Forelimb muscle (tissue), 1 donor: Measurements from ENCODE around the gene HLA-G. TPM values are rescaled to one million over a fixed set of nuclear protein-coding genes. Genes with fewer than 3 reads are reported as not detected.

Source experiments
- DNase-seq: peaks from one replicate; pipeline ENCODE4 v3.0.0-alpha.2; 2013; ENCODE audit warnings: low read depth
- polyA plus RNA-seq: library from polyadenylated mRNA; unstranded; fragments of 120-200 nt; gene quantifications from one replicate; pipeline ENCODE4 v1.2.1, GENCODE V29; 2013; ENCODE audit not compliant: insufficient read length

HLA-G gene
- polyA plus RNA-seq, 1 donor, result 3.3 TPM

DNA sequence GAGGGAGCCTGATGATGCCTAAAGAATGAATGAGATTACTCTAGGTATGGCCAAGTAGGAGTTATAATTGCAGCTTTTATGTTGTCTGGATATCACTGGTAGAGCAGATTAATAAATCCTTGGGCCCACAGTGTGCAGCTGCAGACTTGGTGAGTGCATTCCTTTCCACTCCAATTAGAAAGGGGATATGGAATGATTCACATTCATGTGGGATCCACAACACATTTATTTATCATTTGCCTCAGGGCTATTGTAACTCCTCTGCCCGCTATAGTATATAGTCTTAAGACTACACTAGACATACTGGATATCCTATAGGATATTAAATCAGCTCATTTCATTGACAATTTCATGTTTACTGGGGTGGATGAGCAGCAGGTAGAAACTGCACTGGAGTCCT, 11.6 kb upstream of the HLA-G start:
- no peak for DNase-seq

DNA sequence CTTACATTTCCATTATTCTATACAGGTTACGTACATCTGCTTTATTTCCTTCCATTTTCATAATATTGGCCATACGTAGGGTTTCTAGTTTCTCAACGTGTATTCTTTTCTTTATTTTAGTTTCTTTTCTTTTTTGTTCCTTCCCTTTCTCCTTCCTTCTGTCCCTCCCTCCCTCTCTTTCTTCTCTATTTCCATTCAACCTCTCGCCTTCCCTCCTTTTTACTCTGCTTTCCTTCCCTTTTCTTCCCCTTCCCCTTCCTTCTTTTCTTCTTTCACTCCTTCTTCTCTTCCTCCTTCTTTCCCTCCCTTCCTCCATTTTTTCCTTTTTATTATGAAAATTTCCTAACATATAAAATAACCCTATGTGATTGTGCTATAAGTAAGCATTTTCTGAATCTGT, 8.7 kb upstream of the HLA-G start:
- no peak for DNase-seq

GRCh38 chr6:29824144-29824543, 3.5 kb upstream of the HLA-G start:
- no peak for DNase-seq

DNA sequence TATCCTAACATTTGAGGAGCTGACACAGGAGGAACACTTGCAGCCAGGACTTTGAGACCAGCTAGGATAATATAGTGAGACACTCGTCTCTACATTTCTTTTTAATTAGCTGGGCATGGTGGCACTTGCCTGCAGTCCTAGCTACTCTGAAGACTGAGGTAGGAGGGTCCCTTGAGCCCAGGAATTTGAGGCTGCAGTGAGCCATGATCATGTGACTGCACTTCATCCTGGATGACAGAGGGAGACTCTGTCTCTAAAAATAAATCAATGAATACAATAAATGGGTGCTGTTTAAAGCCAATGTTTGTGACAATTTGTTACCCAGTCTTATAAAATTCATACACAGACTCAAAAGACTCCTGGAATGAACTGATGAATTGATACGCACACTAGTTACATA, 1.8 kb upstream of the HLA-G start:
- no peak for DNase-seq

DNA sequence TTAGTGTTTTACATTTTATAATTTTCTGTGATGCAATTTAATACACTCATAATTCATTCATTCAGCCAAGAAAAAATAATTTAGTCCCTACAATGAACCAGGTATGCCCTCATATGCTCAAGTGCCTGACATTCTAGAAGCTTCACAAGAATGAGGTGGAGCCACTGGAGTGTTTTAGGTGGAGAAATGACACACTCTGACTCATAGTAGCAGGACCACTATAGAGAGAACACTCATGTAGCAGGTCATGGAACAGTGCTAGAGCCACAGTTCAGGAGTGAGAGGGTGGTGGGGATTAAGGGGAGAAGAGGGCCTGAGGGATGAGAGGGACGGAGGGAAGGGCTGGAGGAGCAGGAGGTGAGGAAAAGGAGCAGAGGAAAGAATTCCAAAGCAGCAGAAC, 1.4 kb upstream of the HLA-G start:
- DNase-seq, result no peak

- DNase-seq, result no peak
Observed at GRCh38 chr6:29828471-29828797, 809 bp downstream of the HLA-G start.

GRCh38 chr6:29829766-29830165, 2.1 kb downstream of the HLA-G start:
- no peak for DNase-seq

DNA sequence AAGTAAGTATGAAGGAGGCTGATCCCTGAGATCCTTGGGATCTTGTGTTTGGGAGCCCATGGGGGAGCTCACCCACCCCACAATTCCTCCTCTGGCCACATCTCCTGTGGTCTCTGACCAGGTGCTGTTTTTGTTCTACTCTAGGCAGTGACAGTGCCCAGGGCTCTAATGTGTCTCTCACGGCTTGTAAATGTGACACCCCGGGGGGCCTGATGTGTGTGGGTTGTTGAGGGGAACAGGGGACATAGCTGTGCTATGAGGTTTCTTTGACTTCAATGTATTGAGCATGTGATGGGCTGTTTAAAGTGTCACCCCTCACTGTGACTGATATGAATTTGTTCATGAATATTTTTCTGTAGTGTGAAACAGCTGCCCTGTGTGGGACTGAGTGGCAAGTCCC, 2.8 kb downstream of the HLA-G start:
- no peak for DNase-seq

GRCh38 chr6:29831776-29832175, 4.2 kb downstream of the HLA-G start:
- no peak for DNase-seq

GRCh38 chr6:29834564-29835436, 7.2 kb downstream of the HLA-G start:
- DNase-seq, result no peak

GRCh38 chr6:29839917-29840316, 12.3 kb downstream of the HLA-G start:
- DNase-seq, result no peak

- no peak for DNase-seq
Observed at GRCh38 chr6:29841030-29841429, 13.4 kb downstream of the HLA-G start.

DNA sequence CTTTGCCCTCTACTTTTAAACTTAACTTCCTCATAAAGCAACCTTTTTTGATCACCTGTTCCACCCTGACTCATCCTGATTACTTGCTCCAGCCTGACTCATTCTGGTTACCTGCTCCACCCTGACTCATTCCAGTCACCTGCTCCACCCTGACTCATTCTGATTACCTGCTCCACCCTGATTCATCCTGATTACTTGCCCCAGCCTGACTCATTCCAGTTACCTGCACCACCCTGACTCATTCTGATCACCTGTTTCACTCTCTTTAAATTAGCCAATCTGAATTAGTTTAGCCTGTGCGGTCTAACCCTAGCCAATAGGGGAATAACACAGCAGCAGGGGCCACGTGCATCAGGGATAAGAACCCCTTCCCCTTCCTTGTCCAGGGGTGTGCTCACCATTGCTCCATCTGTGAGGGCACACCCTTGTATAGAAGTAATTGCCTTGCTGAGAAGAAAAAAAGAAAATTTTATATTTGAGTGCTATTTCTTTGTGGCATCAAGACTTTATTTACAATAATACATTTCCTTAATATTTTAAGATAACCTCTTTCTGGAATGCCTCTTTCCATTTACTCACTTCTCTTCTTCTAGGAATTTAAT, 17.9 kb downstream of the HLA-G start:
- DNase-seq, result no peak

GRCh38 chr6:29847871-29848630, 20.4 kb downstream of the HLA-G start:
- DNase-seq, result peak; percentile 13

DNA sequence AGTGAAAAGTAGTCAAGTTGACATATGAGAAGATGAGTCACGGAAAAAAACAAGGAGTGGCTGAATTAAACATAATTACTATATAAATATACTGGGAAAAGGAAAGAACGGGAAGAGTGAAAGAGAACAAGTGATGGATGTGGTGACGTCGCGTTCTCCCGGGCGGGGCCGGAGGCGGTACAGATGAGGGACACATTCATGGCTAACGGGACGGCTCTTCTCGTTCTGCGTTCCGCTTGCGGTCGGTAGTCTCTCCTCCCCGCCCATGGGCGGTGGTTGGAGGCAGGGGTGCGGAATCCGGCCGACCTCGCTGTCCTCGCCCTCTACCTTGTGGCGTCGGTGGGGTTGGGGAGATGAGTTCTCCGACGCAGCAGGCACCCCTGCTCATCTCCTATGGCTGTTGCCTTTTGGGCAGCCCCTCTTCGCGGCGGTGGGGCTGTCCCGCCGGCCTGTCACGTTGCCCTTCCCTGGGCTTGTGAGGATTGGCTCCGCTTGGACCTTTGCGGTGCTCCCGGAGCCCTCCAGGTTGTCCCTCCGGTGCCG, 22.5 kb downstream of the HLA-G start:
- no peak for DNase-seq

- no peak for DNase-seq
Observed at GRCh38 chr6:29851190-29851589, 23.6 kb downstream of the HLA-G start.

GRCh38 chr6:29853245-29853644, 25.6 kb downstream of the HLA-G start:
- no peak for DNase-seq

DNA sequence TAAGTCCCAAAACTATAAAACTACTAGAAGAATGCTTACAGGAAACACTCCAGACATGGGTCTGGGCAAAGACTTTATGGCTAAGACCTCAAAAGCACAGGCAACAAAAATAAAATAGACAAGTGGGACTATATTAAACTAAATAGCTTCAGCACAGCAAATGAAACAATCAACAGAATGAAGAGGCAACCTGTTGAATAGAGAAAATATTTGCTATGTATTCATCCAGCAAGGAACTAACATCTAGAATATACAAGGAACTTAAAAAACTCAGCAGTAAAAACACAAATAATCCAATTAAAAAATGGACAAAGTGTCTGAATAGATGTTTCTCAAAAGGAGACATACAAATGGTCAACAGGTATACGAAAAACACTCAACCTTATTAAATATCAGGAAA, 30.4 kb downstream of the HLA-G start:
- DNase-seq, result no peak

- DNase-seq, result no peak
Observed at GRCh38 chr6:29861521-29862255, 34.1 kb downstream of the HLA-G start.

DNA sequence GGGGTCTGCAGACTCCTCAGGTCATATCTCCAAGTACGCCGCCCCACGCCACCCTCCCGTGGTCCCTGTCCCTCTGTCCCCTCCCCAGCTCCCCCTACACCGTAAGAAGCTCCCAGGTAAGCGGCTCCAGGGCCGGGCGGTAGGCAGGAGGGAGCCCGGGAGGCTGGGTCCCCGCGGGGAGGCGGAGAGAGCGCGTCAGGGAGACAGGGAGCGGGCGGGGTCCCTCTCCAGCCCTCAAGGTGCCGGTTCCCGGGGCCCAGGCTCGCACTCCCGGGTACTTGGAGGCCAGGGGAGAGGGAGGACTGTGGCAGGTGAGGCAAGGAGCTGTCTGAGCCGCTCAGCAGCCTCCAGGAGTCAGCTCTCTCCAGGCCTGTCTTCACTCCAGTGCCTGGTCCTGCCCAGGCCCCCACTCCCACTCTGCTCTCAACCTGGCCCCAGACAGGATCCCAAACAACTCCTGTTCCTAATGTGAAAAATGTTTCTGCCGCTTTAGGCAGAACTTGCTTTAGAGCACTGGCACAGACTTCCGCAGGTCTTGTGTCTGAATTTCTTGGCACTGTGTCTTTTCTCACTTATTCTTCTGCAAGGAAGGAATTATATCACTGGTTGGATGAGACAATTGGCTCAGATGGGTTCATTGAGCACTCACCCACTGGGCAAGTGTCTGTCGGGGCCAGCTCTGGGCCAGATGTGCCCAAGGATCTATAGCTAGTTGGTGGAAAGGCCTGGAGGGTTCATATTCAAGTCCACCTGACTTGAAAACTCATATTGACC, 36.6 kb downstream of the HLA-G start:
- DNase-seq, result no peak

DNA sequence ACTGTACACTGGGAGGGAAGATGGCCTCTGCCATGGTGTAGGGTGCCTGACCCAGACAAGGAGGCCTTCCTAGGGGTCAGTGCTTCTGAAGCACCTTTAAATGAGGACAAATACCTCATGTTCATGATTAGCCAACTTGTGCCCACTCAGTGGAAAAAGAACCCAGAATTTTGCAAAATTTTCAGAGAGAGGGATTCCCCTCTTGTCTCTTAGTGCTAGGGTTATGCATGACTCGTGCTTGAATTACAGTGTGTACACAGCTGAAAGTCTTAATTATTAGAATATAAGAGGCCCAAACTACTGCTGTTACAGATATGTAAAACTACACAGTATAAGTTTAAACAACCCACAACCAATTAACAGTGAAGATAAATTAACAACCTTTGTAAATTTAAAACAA, 38.0 kb downstream of the HLA-G start:
- DNase-seq, result no peak
